Mucosa of descending colon (tissue), 3 donors: ENCODE results near the gene TM2D3. TPM values are rescaled to one million over a fixed set of nuclear protein-coding genes. Genes with fewer than 3 reads are reported as not detected.

Experiments used
- ATAC-seq: fragments of 200-7000 bp; cut with Tn5 transposase; one replicate; pipeline ENCODE4 v1.9.1; 2020; ENCODE audit warnings: mild to moderate bottlenecking, moderate library complexity
- DNase-seq, 3 donors: peaks; one replicate each; pipeline ENCODE4 v3.0.0-alpha.2; 2020
- H3K36me3 ChIP-seq: fragments of 200-600 bp; one replicate; pipeline ENCODE4 v1.8.0; 2021; ENCODE audit warnings: low read depth, mild to moderate bottlenecking
- H3K4me1 ChIP-seq: fragments of 200-600 bp; one replicate; pipeline ENCODE4 v1.8.0; 2021; ENCODE audit warnings: low read depth, mild to moderate bottlenecking
- H3K4me3 ChIP-seq: fragments of 200-600 bp; one replicate; pipeline ENCODE4 v1.8.0; 2021; ENCODE audit warnings: mild to moderate bottlenecking
- H3K9me3 ChIP-seq: fragments of 200-600 bp; one replicate; pipeline ENCODE4 v1.8.0; 2021; ENCODE audit warnings: mild to moderate bottlenecking
- CTCF ChIP-seq: fragments of 200-600 bp; IDR thresholded peaks from one replicate; pipeline ENCODE4 v1.8.0; 2022; ENCODE audit warnings: antibody characterized with exemption, mild to moderate bottlenecking
- intact Hi-C, 2 donors: fragments of 100-400 bp; cut with DNase I in 1 of 2; cut with micrococcal nuclease in 1 of 2; formaldehyde crosslinking; loops; one replicate each; pipeline versions ENCODE4 v1.11.0 to v1.11.1; 2022; cut with DNase I, micrococcal nuclease
- total RNA-seq, 3 donors: library from RNA; stranded (reverse); fragmentation: NEBNext Ultra II Directional in 2 of 3; extraction: Animal tissue kit (Norgen Biotek cat#: 25700) in 2 of 3; gene quantifications; one replicate each; pipeline versions ENCODE4 v1.2.1 to v1.2.4, GENCODE V29; 2021 to 2023
- donor health status: DM: no; HTN: no; CAD: no; lungs with moderate emphysema.
- donor health status: DM: no; HTN: no; CAD: no.
- donor health status: DM: no; HTN: yes; CAD: no.

The TM2D3 gene
- total RNA-seq, 3 donors from 2014 or later, result 30.9 to 54.0 (median 35.8) TPM

GRCh38 chr15:101625184-101625583 is 27.0 kb downstream of the TM2D3 start:
- Histone ChIP-seq H3K4me1 (no peaks in the 10 kb centered on the region), H3K4me3 (no peak overlapping the region), H3K36me3 (no peaks in the 10 kb centered on the region), H3K9me3 (no peaks in the 10 kb centered on the region)
- intact Hi-C loops, result no loop called here
- no peak for ATAC-seq
- no peak for TF ChIP-seq CTCF
- DNase-seq, result no peak

GRCh38 chr15:101623367-101624304 is 28.5 kb downstream of the TM2D3 start:
- H3K4me3 ChIP-seq, result no peak overlapping the region
- intact Hi-C loops, result no loop called here
- DNase-seq (no peak), ATAC-seq (no peak)
- no peaks in the 10 kb centered on the region for H3K9me3 ChIP-seq
- no peaks in the 10 kb centered on the region for H3K4me1 ChIP-seq
- H3K36me3 ChIP-seq, result no peaks in the 10 kb centered on the region
- TF ChIP-seq CTCF, result no peak

GRCh38 chr15:101621961-101622360 is 30.2 kb downstream of the TM2D3 start:
- intact Hi-C loops, result no loop called here
- ATAC-seq (no peak), DNase-seq (no peak)
- Histone ChIP-seq H3K4me1 (no peaks in the 10 kb centered on the region), H3K36me3 (no peaks in the 10 kb centered on the region), H3K9me3 (no peaks in the 10 kb centered on the region), H3K4me3 (no peak overlapping the region)
- TF ChIP-seq CTCF, result no peak

GRCh38 chr15:101620671-101621070 is 31.5 kb downstream of the TM2D3 start:
- DNase-seq (no peak), ATAC-seq (no peak)
- peaks cover 9% of the 10 kb centered on the region for H3K4me1 ChIP-seq
- H3K36me3 ChIP-seq, result no peaks in the 10 kb centered on the region
- no peak overlapping the region for H3K4me3 ChIP-seq
- H3K9me3 ChIP-seq, result no peaks in the 10 kb centered on the region
- intact Hi-C loops, result no loop called here
- no peak for TF ChIP-seq CTCF

GRCh38 chr15:101619615-101619865 is 32.6 kb downstream of the TM2D3 start:
- peaks cover 9% of the 10 kb centered on the region for H3K4me1 ChIP-seq
- DNase-seq (no peak), ATAC-seq (no peak)
- H3K4me3 ChIP-seq, result no peak overlapping the region
- H3K9me3 ChIP-seq, result no peaks in the 10 kb centered on the region
- no peak for TF ChIP-seq CTCF
- intact Hi-C loops, result no loop called here
- no peaks in the 10 kb centered on the region for H3K36me3 ChIP-seq
